Caco-2 (cell line): Measurements from ENCODE around the gene ZDHHC4. TPM values are rescaled to one million over a fixed set of nuclear protein-coding genes. Genes with fewer than 3 reads are reported as not detected.
"Not testable (repeated sequence)": the region's sequence is repeated elsewhere in the genome, so short reads cannot be mapped to it uniquely, and the experiment has no call there.

Experiments
- BruUV-seq: library from RNA; stranded (reverse); fragments of 400-500 nt; replicated peaks from 2 replicates; lab custom pipeline; 2021; lab: Mats Ljungman, UMichigan
- CTCF ChIA-PET: fragments of 300-600 bp; sonication (Branson Sonifier 250); formaldehyde crosslinking; loops from one replicate; lab custom pipeline; 2022; ENCODE audit warnings: antibody characterized with exemption; lab: Charles Lee
- POLR2A ChIA-PET: fragments of 300-600 bp; sonication (Branson Sonifier 250); formaldehyde crosslinking; loops from one replicate; lab custom pipeline; 2022; ENCODE audit warnings: antibody characterized with exemption; lab: Charles Lee
- DNase-seq, 2 experiments: peaks; one replicate each; pipeline versions ENCODE4 v3.0.0 to v3.0.0-alpha.2; 2020 to 2022
- H3K27me3 ChIP-seq: replicated peaks from 2 replicates; pipeline ENCODE4 v1.6.0; 2011; ENCODE audit warnings: low read length; ENCODE audit not compliant: control insufficient read depth, insufficient read depth
- H3K36me3 ChIP-seq: 2 replicates; pipeline ENCODE4 v1.5.1; 2011; ENCODE audit warnings: low read length; ENCODE audit not compliant: control insufficient read depth, insufficient read depth
- H3K4me1 ChIP-seq: fragments of 250-450 bp; sonication (Bioruptor Pico); 2 replicates; pipeline ENCODE4 v1.5.1; 2020; ENCODE audit warnings: mild to moderate bottlenecking
- H3K4me3 ChIP-seq: 2 replicates; pipeline ENCODE4 v1.5.1; 2011; ENCODE audit warnings: low read depth, mild to moderate bottlenecking, control low read depth, low read length
- H3K9me3 ChIP-seq: fragments of 250-450 bp; sonication (Bioruptor Pico); 2 replicates; pipeline ENCODE4 v1.5.1; 2020; ENCODE audit warnings: mild to moderate bottlenecking, moderate library complexity
- H3K27ac Mint-ChIP-seq: one replicate; pipeline ENCODE4 v1.8.0; 2022; ENCODE audit warnings: mixed read lengths; ENCODE audit not compliant: unreplicated experiment
- H3K27me3 Mint-ChIP-seq: one replicate; pipeline ENCODE4 v1.8.0; 2022; ENCODE audit warnings: mixed read lengths; ENCODE audit not compliant: insufficient read depth, unreplicated experiment
- H3K36me3 Mint-ChIP-seq: one replicate; pipeline ENCODE4 v1.8.0; 2022; ENCODE audit warnings: mild to moderate bottlenecking, mixed read lengths; ENCODE audit not compliant: insufficient read depth, unreplicated experiment
- H3K4me1 Mint-ChIP-seq: one replicate; pipeline ENCODE4 v1.8.0; 2022; ENCODE audit warnings: low read depth, mixed read lengths; ENCODE audit not compliant: unreplicated experiment
- H3K4me3 Mint-ChIP-seq: one replicate; pipeline ENCODE4 v1.8.0; 2022; ENCODE audit warnings: mild to moderate bottlenecking, moderate library complexity, mixed read lengths; ENCODE audit not compliant: unreplicated experiment
- H3K9me3 Mint-ChIP-seq: one replicate; pipeline ENCODE4 v1.8.0; 2022; ENCODE audit warnings: mixed read lengths; ENCODE audit not compliant: unreplicated experiment
- CTCF ChIP-seq, 2 experiments: fragments of 200-600 bp in 1 of 2; IDR thresholded peaks; 1 replicate in 1 of 2; 2 replicates in 1 of 2; pipeline versions ENCODE4 v1.5.1 to v1.8.0; 2011 to 2022; ENCODE audit warnings: antibody characterized with exemption in 1 of 2, control low read depth in 1 of 2, inconsistent platforms in 1 of 2, low read depth in 1 of 2, low read length in 1 of 2, mild to moderate bottlenecking in 1 of 2, moderate library complexity in 1 of 2; ENCODE audit not compliant: insufficient read depth in 1 of 2, severe bottlenecking in 1 of 2, unreplicated experiment in 1 of 2
- intact Hi-C: fragments of 100-400 bp; cut with micrococcal nuclease; formaldehyde crosslinking; loops from one replicate; pipeline ENCODE4 v1.10.0; 2022; ENCODE audit not compliant: unreplicated experiment
- total RNA-seq: library from RNA; stranded (reverse); gene quantifications from 2 replicates; pipeline ENCODE4 v1.2.3, GENCODE V29; 2022

ZDHHC4 gene
- total RNA-seq, 1 experiment from 2014 or later = 78.9 TPM

- H3K4me1 Mint-ChIP-seq = no peaks in the 10 kb centered on the region
- H3K27me3 Mint-ChIP-seq = no peaks in the 10 kb centered on the region
- H3K4me3 Mint-ChIP-seq = no peak overlapping the region
- Histone ChIP-seq H3K9me3 (no peaks in the 10 kb centered on the region), H3K4me3 (no peak overlapping the region), H3K4me1 (peaks cover 10% of the 10 kb centered on the region), H3K27me3 (no peaks in the 10 kb centered on the region), H3K36me3 (no peaks in the 10 kb centered on the region)
- H3K36me3 Mint-ChIP-seq = no peaks in the 10 kb centered on the region
- intact Hi-C loops = no loop called here
- ChIA-PET CTCF (interaction anchor here (0.6 kb wide), 1 partner anchor 49 kb away, joined by 3 read pairs; no protein-coding TSS in a partner anchor), POLR2A (no interaction called here)
- TF ChIP-seq CTCF (IDR thresholded peaks at IDR 0.05; ENCODE audit: insufficient read depth in 1 of 2, low read depth in 1 of 2, low read length in 1 of 2, severe bottlenecking in 1 of 2, unreplicated experiment in 1 of 2) = no peak
- DNase-seq = no peak
- no peaks in the 10 kb centered on the region for H3K9me3 Mint-ChIP-seq
- no TSS peak for BruUV-seq
- H3K27ac Mint-ChIP-seq = no peak overlapping the region
These were observed 54.4 kb downstream of the ZDHHC4 start for GRCh38 chr7:6631605-6632004.

- peaks cover 11% of the 10 kb centered on the region for H3K4me1 Mint-ChIP-seq
- Histone ChIP-seq H3K36me3 (no peaks in the 10 kb centered on the region), H3K4me3 (no peak overlapping the region), H3K27me3 (no peaks in the 10 kb centered on the region), H3K4me1 (peaks cover 10% of the 10 kb centered on the region), H3K9me3 (no peaks in the 10 kb centered on the region)
- peaks cover 2% of the 10 kb centered on the region for H3K36me3 Mint-ChIP-seq
- no peaks in the 10 kb centered on the region for H3K9me3 Mint-ChIP-seq
- BruUV-seq = no TSS peak
- H3K27me3 Mint-ChIP-seq = no peaks in the 10 kb centered on the region
- no peak for TF ChIP-seq CTCF (IDR thresholded peaks at IDR 0.05; ENCODE audit: insufficient read depth in 1 of 2, low read depth in 1 of 2, low read length in 1 of 2, severe bottlenecking in 1 of 2, unreplicated experiment in 1 of 2)
- no peak for DNase-seq
- peak overlapping the region; percentile 4 for H3K4me3 Mint-ChIP-seq
- CTCF ChIA-PET = no interaction called here
- H3K27ac Mint-ChIP-seq = no peak overlapping the region
- intact Hi-C loops = no loop called here
- POLR2A ChIA-PET = no interaction called here
These were observed 56.8 kb downstream of the ZDHHC4 start for GRCh38 chr7:6634021-6634420.

- DNase-seq, H3K9me3 Mint-ChIP-seq, H3K27me3 Mint-ChIP-seq, H3K36me3 Mint-ChIP-seq, BruUV-seq, H3K27me3 ChIP-seq, H3K27ac Mint-ChIP-seq, H3K9me3 ChIP-seq, intact Hi-C loops, H3K4me3 Mint-ChIP-seq, H3K4me3 ChIP-seq, POLR2A ChIA-PET, CTCF ChIA-PET, H3K36me3 ChIP-seq, H3K4me1 ChIP-seq: not testable (repeated sequence)
- H3K4me1 Mint-ChIP-seq = peaks cover 11% of the 10 kb centered on the region
These were observed 57.7 kb downstream of the ZDHHC4 start for GRCh38 chr7:6634971-6635370.
